PC-9 (cell line): ENCODE measurements around the gene PATL2. TPM values are rescaled to one million over a fixed set of nuclear protein-coding genes. Genes with fewer than 3 reads are reported as not detected.

Experiments
- BruUV-seq: library from RNA; stranded (reverse); fragments of 400-500 nt; replicated peaks from 2 replicates; lab custom pipeline; 2021; lab: Mats Ljungman, UMichigan
- CTCF ChIA-PET: fragments of 300-600 bp; sonication (Branson Sonifier 250); formaldehyde crosslinking; loops from one replicate; lab custom pipeline; 2022; ENCODE audit warnings: antibody characterized with exemption; lab: Charles Lee
- POLR2A ChIA-PET: fragments of 300-600 bp; sonication (Branson Sonifier 250); formaldehyde crosslinking; loops from one replicate; lab custom pipeline; 2022; ENCODE audit warnings: antibody characterized with exemption; ENCODE audit not compliant: unreplicated experiment; lab: Charles Lee
- DNase-seq, 2 experiments: peaks; one replicate each; pipeline versions ENCODE4 v3.0.0 to v3.0.0-alpha.2; 2015 to 2022; ENCODE audit warnings: mixed read lengths in 1 of 2
- H2AFZ ChIP-seq: fragments of 200-600 bp; sonication (generic); 2 replicates; pipeline ENCODE4 v1.8.1; 2017; ENCODE audit warnings: antibody characterized with exemption
- H3F3A ChIP-seq: fragments of 200-600 bp; sonication (generic); 2 replicates; pipeline ENCODE4 v1.8.1; 2017; ENCODE audit warnings: antibody characterized with exemption, mild to moderate bottlenecking, low read depth; ENCODE audit not compliant: insufficient read depth
- H3K27ac ChIP-seq: fragments of 200-600 bp; sonication (generic); 2 replicates; pipeline ENCODE4 v1.6.1; 2016; ENCODE audit warnings: mixed run types
- H3K27me3 ChIP-seq: fragments of 200-600 bp; sonication (generic); 2 replicates; pipeline ENCODE4 v1.6.1; 2016; ENCODE audit warnings: low read depth, mixed run types; ENCODE audit not compliant: insufficient read depth
- H3K36me3 ChIP-seq: fragments of 200-600 bp; sonication (generic); 2 replicates; pipeline ENCODE4 v1.6.1; 2016; ENCODE audit warnings: low read depth, mixed run types
- H3K4me1 ChIP-seq: fragments of 200-600 bp; sonication (generic); replicated peaks from 2 replicates; pipeline ENCODE4 v1.6.1; 2016; ENCODE audit warnings: mixed run types; ENCODE audit not compliant: insufficient read depth
- H3K4me2 ChIP-seq: fragments of 200-600 bp; sonication (generic); 2 replicates; pipeline ENCODE4 v1.6.1; 2017; ENCODE audit warnings: mixed run types
- H3K4me3 ChIP-seq: fragments of 200-600 bp; sonication (generic); 2 replicates; pipeline ENCODE4 v1.6.1; 2016; ENCODE audit warnings: mixed run types
- H3K79me2 ChIP-seq: fragments of 200-600 bp; sonication (generic); 2 replicates; pipeline ENCODE4 v1.6.1; 2017; ENCODE audit warnings: low read depth, mixed run types
- H3K9me2 ChIP-seq: fragments of 200-600 bp; sonication (generic); 2 replicates; pipeline ENCODE4 v1.8.1; 2017; ENCODE audit warnings: mild to moderate bottlenecking; ENCODE audit not compliant: insufficient read depth
- H3K9me3 ChIP-seq: fragments of 200-600 bp; sonication (generic); 2 replicates; pipeline ENCODE4 v1.8.1; 2016; ENCODE audit warnings: low read depth; ENCODE audit not compliant: insufficient read depth
- H4K20me1 ChIP-seq: fragments of 200-600 bp; sonication (generic); 2 replicates; pipeline ENCODE4 v1.8.1; 2017; ENCODE audit not compliant: insufficient read depth
- EZH2 ChIP-seq: fragments of 200-600 bp; sonication (generic); IDR thresholded peaks from 2 replicates; pipeline ENCODE4 v1.8.0; 2017; ENCODE audit warnings: antibody characterized with exemption, low read depth
- intact Hi-C: fragments of 100-400 bp; cut with micrococcal nuclease; formaldehyde crosslinking; loops from one replicate; pipeline ENCODE4 v1.10.0; 2022; ENCODE audit not compliant: unreplicated experiment
- total RNA-seq: library from RNA; stranded (reverse); gene quantifications from 2 replicates; pipeline ENCODE4 v1.2.3, GENCODE V29; 2021
- TF ChIP-seq, protein P1 (sequence below): fragments of 200-600 bp; sonication (generic); conservative IDR thresholded peaks from 2 replicates; pipeline ENCODE4 v1.6.1; 2017; ENCODE audit warnings: mixed run types, antibody characterized with exemption, mild to moderate bottlenecking, moderate library complexity

PATL2 gene
- total RNA-seq, 1 experiment from 2014 or later = 0.61 TPM

DNA sequence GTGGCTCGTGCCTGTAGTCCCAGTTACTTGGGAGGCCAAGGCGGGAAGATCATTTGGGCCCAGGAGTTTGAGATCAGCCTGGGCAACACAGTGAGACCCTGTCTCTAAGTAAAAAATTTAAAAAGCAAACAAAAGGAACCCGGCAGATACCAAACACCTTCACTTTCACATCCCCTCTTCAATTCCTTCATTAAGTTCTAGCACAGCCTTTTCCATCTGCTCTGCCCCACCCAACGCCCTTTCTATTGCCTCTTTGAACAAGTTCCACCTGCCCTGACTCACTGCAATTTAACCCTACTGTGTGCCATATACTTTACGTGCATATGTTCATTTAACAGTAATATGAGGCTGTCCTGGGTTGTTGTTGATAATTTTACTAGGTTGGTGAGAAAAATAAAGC lies 35.2 kb downstream of the PATL2 start:
- ChIA-PET POLR2A (no interaction called here), CTCF (interaction anchor here (0.5 kb wide), 1 partner anchor 381 kb away, joined by 6 read pairs; no protein-coding TSS in a partner anchor)
- Histone ChIP-seq H3K9me2 (no peaks in the 10 kb centered on the region), H3K4me2 (no peak overlapping the region), H3K9me3 (no peaks in the 10 kb centered on the region), H3F3A (no peaks in the 10 kb centered on the region), H3K27ac (no peak overlapping the region), H4K20me1 (no peaks in the 10 kb centered on the region), H3K4me3 (no peak overlapping the region), H3K27me3 (no peaks in the 10 kb centered on the region), H3K4me1 (no peaks in the 10 kb centered on the region), H3K36me3 (no peaks in the 10 kb centered on the region), H2AFZ (no peak overlapping the region), H3K79me2 (no peaks in the 10 kb centered on the region)
- intact Hi-C loops = no loop called here
- TF ChIP-seq EZH2 = no peak
- TF ChIP-seq, protein P1, sequence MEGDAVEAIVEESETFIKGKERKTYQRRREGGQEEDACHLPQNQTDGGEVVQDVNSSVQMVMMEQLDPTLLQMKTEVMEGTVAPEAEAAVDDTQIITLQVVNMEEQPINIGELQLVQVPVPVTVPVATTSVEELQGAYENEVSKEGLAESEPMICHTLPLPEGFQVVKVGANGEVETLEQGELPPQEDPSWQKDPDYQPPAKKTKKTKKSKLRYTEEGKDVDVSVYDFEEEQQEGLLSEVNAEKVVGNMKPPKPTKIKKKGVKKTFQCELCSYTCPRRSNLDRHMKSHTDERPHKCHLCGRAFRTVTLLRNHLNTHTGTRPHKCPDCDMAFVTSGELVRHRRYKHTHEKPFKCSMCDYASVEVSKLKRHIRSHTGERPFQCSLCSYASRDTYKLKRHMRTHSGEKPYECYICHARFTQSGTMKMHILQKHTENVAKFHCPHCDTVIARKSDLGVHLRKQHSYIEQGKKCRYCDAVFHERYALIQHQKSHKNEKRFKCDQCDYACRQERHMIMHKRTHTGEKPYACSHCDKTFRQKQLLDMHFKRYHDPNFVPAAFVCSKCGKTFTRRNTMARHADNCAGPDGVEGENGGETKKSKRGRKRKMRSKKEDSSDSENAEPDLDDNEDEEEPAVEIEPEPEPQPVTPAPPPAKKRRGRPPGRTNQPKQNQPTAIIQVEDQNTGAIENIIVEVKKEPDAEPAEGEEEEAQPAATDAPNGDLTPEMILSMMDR = no peak
- DNase-seq = no peak
- no TSS peak for BruUV-seq

DNA sequence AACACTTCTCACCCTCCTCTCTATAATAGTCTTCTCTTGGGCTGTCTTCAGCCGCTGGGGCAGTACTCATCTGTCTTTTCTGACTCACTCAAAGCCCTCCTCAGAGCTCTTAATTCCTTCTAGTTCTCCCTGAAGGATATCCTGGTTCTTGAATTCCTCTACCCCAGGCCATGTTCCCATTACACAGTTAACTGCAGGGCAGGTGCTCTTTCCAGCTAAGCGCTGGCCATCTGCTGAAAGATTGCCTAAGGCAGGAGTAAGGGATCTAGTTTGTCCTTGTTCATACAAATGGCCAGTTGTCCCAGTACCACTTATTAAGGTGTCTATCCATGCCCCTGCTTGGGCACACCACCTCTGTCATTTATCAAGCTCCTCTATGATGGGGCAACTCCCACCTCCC lies 37.5 kb downstream of the PATL2 start:
- TF ChIP-seq EZH2 = no peak
- TF ChIP-seq, protein P1 = no peak
- H3K36me3 ChIP-seq = no peaks in the 10 kb centered on the region
- POLR2A ChIA-PET = no interaction called here
- CTCF ChIA-PET = no interaction called here
- H3K9me3 ChIP-seq = no peaks in the 10 kb centered on the region
- no TSS peak for BruUV-seq
- no peak overlapping the region for H2AFZ ChIP-seq
- no peaks in the 10 kb centered on the region for H3K79me2 ChIP-seq
- H4K20me1 ChIP-seq = no peaks in the 10 kb centered on the region
- no peak overlapping the region for H3K27ac ChIP-seq
- DNase-seq = no peak
- H3K4me1 ChIP-seq = no peaks in the 10 kb centered on the region
- H3K4me3 ChIP-seq = no peak overlapping the region
- intact Hi-C loops = no loop called here
- H3K9me2 ChIP-seq = no peaks in the 10 kb centered on the region
- H3K27me3 ChIP-seq = no peaks in the 10 kb centered on the region
- H3K4me2 ChIP-seq = no peak overlapping the region
- H3F3A ChIP-seq = no peaks in the 10 kb centered on the region

DNA sequence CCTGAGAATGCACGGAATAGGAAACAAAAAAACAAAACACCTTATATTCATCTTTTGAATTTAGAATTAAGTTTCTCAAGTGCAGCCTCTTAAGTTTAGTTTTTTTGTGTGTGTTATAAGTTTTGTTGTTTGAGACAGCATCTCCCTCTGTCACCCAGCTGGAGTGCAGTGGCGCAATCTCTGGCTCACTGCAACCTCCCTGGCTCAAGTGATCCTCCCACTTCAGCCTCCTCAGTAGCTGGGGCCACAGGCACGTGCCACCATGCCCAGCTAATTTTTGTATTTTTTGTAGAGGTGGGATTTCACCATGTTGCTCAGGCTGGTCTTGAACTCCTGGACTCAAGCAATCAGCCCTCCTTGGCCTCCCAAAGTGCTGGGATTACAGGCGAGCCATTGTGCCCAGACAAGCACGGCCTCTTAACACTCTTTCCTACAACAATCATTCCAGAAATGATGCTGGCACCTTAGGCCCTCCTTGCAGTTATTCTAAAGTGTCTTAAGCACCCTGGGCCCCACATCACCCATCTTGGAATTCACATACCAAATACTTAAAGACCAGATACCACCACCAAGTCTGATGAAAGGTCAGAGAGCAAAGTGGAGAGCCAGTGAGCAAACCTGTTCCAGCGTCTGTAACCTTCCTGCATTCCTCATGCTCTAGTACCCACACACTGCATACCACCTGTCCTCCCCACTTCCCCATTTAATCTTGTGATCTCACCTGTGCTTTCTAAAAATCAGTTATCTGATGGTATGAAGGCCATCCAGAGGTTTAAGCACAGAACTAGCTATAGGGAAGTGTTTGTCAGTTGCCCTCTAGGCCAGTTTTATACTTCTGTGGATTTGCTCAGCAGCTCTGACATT lies 40.8 kb downstream of the PATL2 start:
- no peak overlapping the region for H3K27ac ChIP-seq
- no peaks in the 10 kb centered on the region for H3K36me3 ChIP-seq
- no peaks in the 10 kb centered on the region for H3K9me3 ChIP-seq
- intact Hi-C loops = no loop called here
- no peak overlapping the region for H3K4me2 ChIP-seq
- H3F3A ChIP-seq = no peaks in the 10 kb centered on the region
- peak; percentile 25 to 62 for DNase-seq
- TF ChIP-seq, protein P1 = no peak
- TF ChIP-seq EZH2 = no peak
- ChIA-PET CTCF (interaction anchor here (0.6 kb wide), 1 partner anchor 10 kb away, joined by 6 read pairs; no protein-coding TSS in a partner anchor), POLR2A (interaction anchor here (0.5 to 0.9 kb wide), 2 partner anchors 42 to 43 kb away, joined by 7 read pairs; no protein-coding TSS in a partner anchor)
- no peaks in the 10 kb centered on the region for H4K20me1 ChIP-seq
- no peak overlapping the region for H2AFZ ChIP-seq
- H3K9me2 ChIP-seq = no peaks in the 10 kb centered on the region
- BruUV-seq = no TSS peak
- H3K27me3 ChIP-seq = no peaks in the 10 kb centered on the region
- H3K79me2 ChIP-seq = no peaks in the 10 kb centered on the region
- no peaks in the 10 kb centered on the region for H3K4me1 ChIP-seq
- H3K4me3 ChIP-seq = no peak overlapping the region
